Duodenal mucosa (tissue), 2 donors: ENCODE measurements around the gene ATPAF1.
A peak's percentile ranks its signal among the peaks of the same experiment; 100 is the strongest.
"Not testable (repeated sequence)": the region's sequence is repeated elsewhere in the genome, so short reads cannot be mapped to it uniquely, and the experiment has no call there.

Experiments
- H3K27ac ChIP-seq: one replicate; pipeline ENCODE4 v1.7.0; 2013; ENCODE audit warnings: low read depth, low read length
- H3K27me3 ChIP-seq, 2 donors: one replicate each; pipeline ENCODE4 v1.7.0; 2013; ENCODE audit warnings: low read length in 2 of 2, control low read depth in 1 of 2; ENCODE audit not compliant: insufficient read depth in 2 of 2, control insufficient read depth in 1 of 2
- H3K36me3 ChIP-seq, 2 donors: one replicate each; pipeline ENCODE4 v1.7.0; 2013; ENCODE audit warnings: low read length in 2 of 2, control low read depth in 1 of 2; ENCODE audit not compliant: insufficient read depth in 2 of 2, control insufficient read depth in 1 of 2
- H3K4me1 ChIP-seq, 2 donors: one replicate each; pipeline ENCODE4 v1.7.0; 2013; ENCODE audit warnings: low read length in 2 of 2, control low read depth in 1 of 2; ENCODE audit not compliant: insufficient read depth in 2 of 2, control insufficient read depth in 1 of 2
- H3K4me3 ChIP-seq, 2 donors: one replicate each; pipeline ENCODE4 v1.7.0; 2013; ENCODE audit warnings: low read length in 2 of 2, low read depth in 1 of 2
- H3K9ac ChIP-seq, 2 donors: one replicate each; pipeline ENCODE4 v1.7.0; 2013; ENCODE audit warnings: low read length in 2 of 2, low read depth in 1 of 2
- H3K9me3 ChIP-seq, 2 donors: one replicate each; pipeline ENCODE4 v1.7.0; 2013; ENCODE audit warnings: low read length in 2 of 2, control low read depth in 1 of 2; ENCODE audit not compliant: control insufficient read depth in 1 of 2

Gene ATPAF1

GRCh38 chr1:46670134-46670533, 2.0 kb upstream of the ATPAF1 start:
- Histone ChIP-seq H3K4me3 (no peak overlapping the region), H3K4me1 (peaks cover 16 to 19% of the 10 kb centered on the region in 2 donors), H3K9me3 (no peaks in the 10 kb centered on the region), H3K9ac (no peak overlapping the region), H3K27me3 (no peaks in the 10 kb centered on the region), H3K36me3 (peaks cover 6 to 17% of the 10 kb centered on the region in 2 donors), H3K27ac (no peak overlapping the region)

- Histone ChIP-seq H3K27ac (no peak overlapping the region), H3K4me3 (no peak overlapping the region), H3K27me3 (no peaks in the 10 kb centered on the region), H3K36me3 (peaks cover 0 to 17% of the 10 kb centered on the region in 2 donors), H3K9me3 (no peaks in the 10 kb centered on the region), H3K9ac (no peak overlapping the region), H3K4me1 (peaks cover 16 to 19% of the 10 kb centered on the region in 2 donors)
Observed at GRCh38 chr1:46665983-46666382, 2.2 kb downstream of the ATPAF1 start.

GRCh38 chr1:46662919-46663318, 5.2 kb downstream of the ATPAF1 start:
- H3K4me3 ChIP-seq, H3K27me3 ChIP-seq, H3K27ac ChIP-seq: not testable (repeated sequence)

GRCh38 chr1:46660116-46660515, 8.0 kb downstream of the ATPAF1 start:
- not testable (repeated sequence) for H3K27me3 ChIP-seq, H3K9ac ChIP-seq, H3K9me3 ChIP-seq, H3K4me1 ChIP-seq, H3K4me3 ChIP-seq, H3K27ac ChIP-seq
- peaks cover 13 to 50% of the 10 kb centered on the region in 2 donors for H3K36me3 ChIP-seq

More at GRCh38 chr1:46662919-46663318, 5.2 kb downstream of the ATPAF1 start:
- Histone ChIP-seq H3K4me1 (peaks cover 13 to 16% of the 10 kb centered on the region in 2 donors), H3K36me3 (peaks cover 5 to 34% of the 10 kb centered on the region in 2 donors)
- H3K9ac ChIP-seq, H3K9me3 ChIP-seq: not testable (repeated sequence)

GRCh38 chr1:46659307-46659870, 8.8 kb downstream of the ATPAF1 start:
- peaks cover 13 to 51% of the 10 kb centered on the region in 2 donors for H3K36me3 ChIP-seq
- H3K27me3 ChIP-seq: no peaks in the 10 kb centered on the region
- no peak overlapping the region for H3K9ac ChIP-seq
- H3K4me1 ChIP-seq: no peaks in the 10 kb centered on the region
- no peak overlapping the region for H3K27ac ChIP-seq
- H3K9me3 ChIP-seq: no peaks in the 10 kb centered on the region
- H3K4me3 ChIP-seq: no peak overlapping the region

GRCh38 chr1:46657775-46658174, 10.4 kb downstream of the ATPAF1 start:
- Histone ChIP-seq H3K9ac (no peak overlapping the region), H3K36me3 (peaks cover 13 to 44% of the 10 kb centered on the region in 2 donors), H3K4me1 (peaks cover 8% of the 10 kb centered on the region in 2 donors), H3K27ac (no peak overlapping the region), H3K27me3 (no peaks in the 10 kb centered on the region), H3K4me3 (no peak overlapping the region), H3K9me3 (no peaks in the 10 kb centered on the region)

GRCh38 chr1:46656643-46657042, 11.5 kb downstream of the ATPAF1 start:
- peaks cover 13 to 51% of the 10 kb centered on the region in 2 donors for H3K36me3 ChIP-seq
- H3K27me3 ChIP-seq: no peaks in the 10 kb centered on the region
- no peak overlapping the region for H3K4me3 ChIP-seq
- peaks cover 8 to 9% of the 10 kb centered on the region in 2 donors for H3K4me1 ChIP-seq
- H3K9ac ChIP-seq: no peak overlapping the region
- H3K9me3 ChIP-seq: no peaks in the 10 kb centered on the region
- H3K27ac ChIP-seq: no peak overlapping the region

GRCh38 chr1:46655848-46656247, 12.3 kb downstream of the ATPAF1 start:
- Histone ChIP-seq H3K36me3 (peaks cover 13 to 51% of the 10 kb centered on the region in 2 donors), H3K27me3 (no peaks in the 10 kb centered on the region), H3K9ac (no peak overlapping the region), H3K9me3 (no peaks in the 10 kb centered on the region), H3K27ac (no peak overlapping the region), H3K4me1 (peaks cover 8 to 9% of the 10 kb centered on the region in 2 donors), H3K4me3 (no peak overlapping the region)

- not testable (repeated sequence) for H3K9me3 ChIP-seq, H3K27ac ChIP-seq, H3K27me3 ChIP-seq, H3K4me3 ChIP-seq, H3K9ac ChIP-seq, H3K4me1 ChIP-seq
- peaks cover 18 to 57% of the 10 kb centered on the region in 2 donors for H3K36me3 ChIP-seq
Observed at GRCh38 chr1:46654698-46655097, 13.5 kb downstream of the ATPAF1 start.

- H3K9ac ChIP-seq: no peak overlapping the region
Observed at GRCh38 chr1:46654012-46654411, 14.2 kb downstream of the ATPAF1 start.

More at GRCh38 chr1:46654012-46654411, 14.2 kb downstream of the ATPAF1 start:
- no peaks in the 10 kb centered on the region for H3K27me3 ChIP-seq
- H3K27ac ChIP-seq: no peak overlapping the region
- peaks cover 4 to 5% of the 10 kb centered on the region in 2 donors for H3K9me3 ChIP-seq
- peaks cover 8 to 9% of the 10 kb centered on the region in 2 donors for H3K4me1 ChIP-seq
- peak overlapping the region in 1 of 2 donors; percentile 13 for H3K4me3 ChIP-seq
- peaks cover 17 to 57% of the 10 kb centered on the region in 2 donors for H3K36me3 ChIP-seq
